Gastrocnemius medialis (tissue), 4 donors: ENCODE measurements around the gene PVALB.

Experiments
- CTCF ChIP-seq, 5 experiments: fragments of 450-650 bp in 3 of 5; fragments of 200-600 bp in 2 of 5; sonication (generic) in 2 of 5; IDR thresholded peaks in 4 of 5; conservative IDR thresholded peaks in 1 of 5; 1 replicate in 4 of 5; 2 replicates in 1 of 5; pipeline ENCODE4 v1.5.1; 2016 to 2019; ENCODE audit warnings: antibody characterized with exemption in 5 of 5, mild to moderate bottlenecking in 3 of 5, moderate library complexity in 3 of 5
- POLR2A ChIP-seq, 2 donors: fragments of 450-650 bp; IDR thresholded peaks; one replicate each; pipeline ENCODE4 v1.6.1; 2017; ENCODE audit warnings: antibody characterized with exemption in 2 of 2, mild to moderate bottlenecking in 2 of 2, moderate library complexity in 2 of 2

DNA sequence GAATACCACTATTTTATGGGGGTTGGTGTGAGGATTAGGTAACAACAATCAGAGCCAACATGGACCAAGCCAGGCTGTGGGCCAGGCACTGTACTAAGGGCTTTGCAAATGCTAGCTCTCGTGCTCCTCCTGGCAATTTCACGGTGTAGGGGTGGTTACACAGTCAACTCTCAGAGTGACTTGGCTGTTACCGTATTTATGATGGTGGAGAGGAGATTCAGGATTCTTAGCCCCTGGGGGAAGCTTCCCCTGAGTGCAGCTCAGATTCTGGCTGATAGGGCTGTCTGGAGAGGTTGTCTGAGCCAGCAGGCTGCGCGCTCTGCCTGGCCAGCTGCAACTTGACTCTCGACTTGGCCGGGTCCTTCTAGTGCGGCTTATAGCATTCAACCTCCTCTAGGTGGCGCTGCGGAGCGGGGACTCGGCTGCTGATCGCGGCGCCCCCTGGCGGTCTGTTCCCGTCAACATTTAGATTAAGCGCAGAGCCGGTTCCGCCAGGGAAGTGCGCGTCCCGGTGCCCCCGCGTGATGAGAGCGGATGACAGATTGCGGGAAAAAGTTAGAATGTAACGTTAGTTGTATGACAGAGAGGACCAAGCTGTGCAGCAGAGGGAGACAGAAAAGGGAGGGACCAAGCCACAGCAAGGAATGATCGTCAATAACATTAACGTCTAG is 39.4 kb upstream of the PVALB start:
- peak; percentile 97 to 100 (median 99) for TF ChIP-seq CTCF (IDR thresholded peaks at IDR 0.05 in 4 of 5, conservative IDR thresholded peaks at IDR 0.05 in 1 of 5)
- no peak for TF ChIP-seq POLR2A (IDR thresholded peaks at IDR 0.05)
